ENCODE results near the gene NVL. TPM values are rescaled to one million over a fixed set of nuclear protein-coding genes. Genes with fewer than 3 reads are reported as not detected.

NVL gene
- total and polyA plus RNA-seq, 2 of the 4 experiments (the other 2 are of a cell fraction), result 16.5 to 18.4 TPM

- Histone ChIP-seq H3K56ac (ENCODE audit: extremely low read depth, insufficient read depth, low read length) (no peak overlapping the region), H4K91ac (ENCODE audit: insufficient read depth, low read depth, low read length) (no peak overlapping the region), H3K27me3 (ENCODE audit: control insufficient read depth, insufficient read depth, low read length) (no peaks in the 10 kb centered on the region), H3K4me3 (ENCODE audit: insufficient read depth, low read depth, low read length) (no peak overlapping the region), H2BK5ac (ENCODE audit: low read depth, low read length, poor library complexity, severe bottlenecking) (no peak overlapping the region), H3K4me2 (ENCODE audit: low read depth, low read length) (no peak overlapping the region), H3K4ac (ENCODE audit: low read depth, low read length) (no peak overlapping the region), H3K14ac (replicated peaks; ENCODE audit: low read depth, low read length) (no peak overlapping the region), H3K9me1 (ENCODE audit: insufficient read depth, low read length) (peaks cover 3% of the 10 kb centered on the region; the same call in 1 of the 2 replicates), H3K9ac (ENCODE audit: low read depth, low read length) (no peak overlapping the region), H3K79me1 (ENCODE audit: low read depth in 1 of 2, low read length in 2 of 2) (no peaks in the 10 kb centered on the region; a peak in 1 of 4 replicates), H2AK5ac (ENCODE audit: low read depth, low read length) (no peak overlapping the region), H3K36me3 (ENCODE audit: control insufficient read depth, insufficient read depth, low read length) (peaks cover 16% of the 10 kb centered on the region), H3K23ac (ENCODE audit: low read depth, low read length) (no peak overlapping the region), H2AFZ (replicated peaks; ENCODE audit: low read length, poor library complexity) (no peak overlapping the region), H2BK20ac (ENCODE audit: low read depth, low read length) (no peak overlapping the region), H3K27ac (ENCODE audit: insufficient read depth, low read length) (no peak overlapping the region), H4K20me1 (ENCODE audit: insufficient read depth, low read length) (no peaks in the 10 kb centered on the region), H4K5ac (ENCODE audit: low read depth, low read length) (no peak overlapping the region), H2BK15ac (ENCODE audit: low read depth, low read length) (no peak overlapping the region), H3K9me3 (ENCODE audit: control insufficient read depth, insufficient read depth, low read length) (no peaks in the 10 kb centered on the region), H2AK9ac (replicated peaks; ENCODE audit: low read depth, low read length, poor library complexity) (no peak overlapping the region), H2BK120ac (ENCODE audit: low read depth, low read length) (no peak overlapping the region), H4K8ac (ENCODE audit: low read depth in 2 of 2, low read length in 2 of 2) (no peak overlapping the region), H3K4me1 (ENCODE audit: control insufficient read depth, insufficient read depth, low read length) (no peaks in the 10 kb centered on the region; the same call in 1 of the 2 replicates), H3K18ac (ENCODE audit: low read depth, low read length) (no peak overlapping the region)
- dilution Hi-C loops (cut with HindIII; ENCODE audit: low sequenced_read_pairs, unreplicated experiment), result no loop called here
- in situ Hi-C loops (cut with MboI; ENCODE audit: low sequenced_read_pairs), result no loop called here
- BruUV-seq (replicated peaks), result no TSS peak
- 80% methylated on average over 1 of the region's 11 CpGs; no CpG with 5 or more reads in 1 of the 2 experiments for WGBS, 2 experiments (ENCODE audit: extremely low coverage in 2 of 2, insufficient read length in 1 of 2)
- ATAC-seq (ENCODE audit: low read depth), result no peak
- intact Hi-C loops (cut with micrococcal nuclease), result no loop called here
- TF ChIP-seq POLR2A (IDR thresholded peaks at IDR 0.05; ENCODE audit: low read depth, low read length), result no peak
- TF ChIP-seq CEBPB (IDR thresholded peaks at IDR 0.05; ENCODE audit: low read depth, low read length), result no peak
- TF ChIP-seq, protein P1, sequence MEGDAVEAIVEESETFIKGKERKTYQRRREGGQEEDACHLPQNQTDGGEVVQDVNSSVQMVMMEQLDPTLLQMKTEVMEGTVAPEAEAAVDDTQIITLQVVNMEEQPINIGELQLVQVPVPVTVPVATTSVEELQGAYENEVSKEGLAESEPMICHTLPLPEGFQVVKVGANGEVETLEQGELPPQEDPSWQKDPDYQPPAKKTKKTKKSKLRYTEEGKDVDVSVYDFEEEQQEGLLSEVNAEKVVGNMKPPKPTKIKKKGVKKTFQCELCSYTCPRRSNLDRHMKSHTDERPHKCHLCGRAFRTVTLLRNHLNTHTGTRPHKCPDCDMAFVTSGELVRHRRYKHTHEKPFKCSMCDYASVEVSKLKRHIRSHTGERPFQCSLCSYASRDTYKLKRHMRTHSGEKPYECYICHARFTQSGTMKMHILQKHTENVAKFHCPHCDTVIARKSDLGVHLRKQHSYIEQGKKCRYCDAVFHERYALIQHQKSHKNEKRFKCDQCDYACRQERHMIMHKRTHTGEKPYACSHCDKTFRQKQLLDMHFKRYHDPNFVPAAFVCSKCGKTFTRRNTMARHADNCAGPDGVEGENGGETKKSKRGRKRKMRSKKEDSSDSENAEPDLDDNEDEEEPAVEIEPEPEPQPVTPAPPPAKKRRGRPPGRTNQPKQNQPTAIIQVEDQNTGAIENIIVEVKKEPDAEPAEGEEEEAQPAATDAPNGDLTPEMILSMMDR (conservative IDR thresholded peaks at IDR 0.05; ENCODE audit: low read depth, low read length), result no peak
- TF ChIP-seq MAZ (IDR thresholded peaks at IDR 0.05; ENCODE audit: borderline replicate concordance, low read depth, low read length), result no peak
- no peak for TF ChIP-seq RFX5 (IDR thresholded peaks at IDR 0.05; ENCODE audit: low read depth, low read length)
- ChIA-PET POLR2A (ENCODE audit: unreplicated experiment) (no interaction called here), CTCF (no interaction called here)
- no peak for DNase-seq
Measured at GRCh38 chr1:224266915-224267856, 62.8 kb downstream of the NVL start.

All from IMR-90 (cell line).